K562 (cell line): ENCODE data around the gene PLAAT4. TPM values are rescaled to one million over a fixed set of nuclear protein-coding genes. Genes with fewer than 3 reads are reported as not detected.

Source experiments
- ATAC-seq: fragments of 200-7000 bp; cut with Tn5 transposase; 3 replicates; pipeline ENCODE4 v1.9.1; 2020; ENCODE audit warnings: moderate library complexity
- BruUV-seq: library from RNA; stranded (reverse); fragments of 400-500 nt; replicated peaks from 2 replicates; lab custom pipeline; 2021; lab: Mats Ljungman, UMichigan
- CTCF ChIA-PET: fragments of 300-600 bp; formaldehyde crosslinking; extraction: SDS; loops from one replicate; lab custom pipeline; 2021; ENCODE audit warnings: low intra/inter-chr PET ratio; lab: Yijun Ruan, JAX
- POLR2A ChIA-PET: fragments of 300-600, 350-650 bp; sonication (Branson Sonifier 250); formaldehyde crosslinking; extraction: SDS; loops from one replicate; lab custom pipeline; 2021; ENCODE audit warnings: antibody characterized with exemption, inconsistent platforms; lab: Yijun Ruan, JAX
- DNase-seq, 4 experiments: peaks; one replicate each; pipeline versions ENCODE4 v3.0.0 to v3.0.0-alpha.2; 2011 to 2018; ENCODE audit warnings: low spot score in 3 of 4, mixed read lengths in 3 of 4; ENCODE audit errors: extremely low read depth in 1 of 4
- FAIRE-seq: peaks from 2 replicates; lab custom pipeline; 2011; peaks lifted over from hg19 to GRCh38; lab: Jason Lieb, UNC
- H2AFZ ChIP-seq: 2 replicates; pipeline ENCODE4 v1.6.0; 2011; ENCODE audit warnings: low read depth, low read length, control low read depth, inconsistent platforms
- H3K27ac ChIP-seq: fragments of 200-600 bp; 3 replicates; pipeline ENCODE4 v1.8.0; 2011; ENCODE audit warnings: low read depth, mild to moderate bottlenecking, control low read depth, inconsistent platforms, low read length, moderate library complexity, mixed read lengths; ENCODE audit errors: extremely low read depth
- H3K27me3 ChIP-seq, 2 experiments: fragments of 300-600 bp in 1 of 2; 2 replicates in 1 of 2; 3 replicates in 1 of 2; pipeline versions ENCODE4 v1.6.0 to v1.8.0; 2011; ENCODE audit warnings: inconsistent platforms in 2 of 2, low read length in 2 of 2, mild to moderate bottlenecking in 1 of 2, mixed read lengths in 1 of 2, moderate library complexity in 1 of 2; ENCODE audit not compliant: control insufficient read depth in 2 of 2, insufficient read depth in 2 of 2
- H3K36me3 ChIP-seq: fragments of 300-600 bp; 3 replicates; pipeline ENCODE4 v1.8.0; 2011; ENCODE audit warnings: mild to moderate bottlenecking, low read length, inconsistent platforms; ENCODE audit not compliant: control insufficient read depth, insufficient read depth
- H3K4me1 ChIP-seq, 2 experiments: fragments of 200-600 bp in 1 of 2; replicated peaks in 1 of 2; 2 replicates in 1 of 2; 3 replicates in 1 of 2; pipeline versions ENCODE4 v1.5.1 to v1.8.0; 2011; ENCODE audit warnings: inconsistent platforms in 2 of 2, low read length in 2 of 2, mild to moderate bottlenecking in 1 of 2, mixed read lengths in 1 of 2, moderate library complexity in 1 of 2; ENCODE audit not compliant: control insufficient read depth in 2 of 2, insufficient read depth in 2 of 2
- H3K4me2 ChIP-seq: 2 replicates; pipeline ENCODE4 v1.6.1; 2011; ENCODE audit warnings: low read length, control low read depth, inconsistent platforms, mixed read lengths; ENCODE audit not compliant: insufficient read depth
- H3K4me3 ChIP-seq: fragments of 200-600 bp; sonication (generic), shearing (Covaris generic); 2 replicates; pipeline ENCODE4 v1.5.1; 2016; ENCODE audit warnings: control low read depth, inconsistent platforms
- H3K79me2 ChIP-seq: fragments of 200-600 bp; 3 replicates; pipeline ENCODE4 v1.8.0; 2011; ENCODE audit warnings: low read length, inconsistent platforms; ENCODE audit not compliant: control insufficient read depth, insufficient read depth
- H3K9ac ChIP-seq, 2 experiments: 2 replicates each; pipeline versions ENCODE4 v1.6.0 to v1.6.1; 2011; ENCODE audit warnings: low read depth in 2 of 2, low read length in 2 of 2, control low read depth in 1 of 2, inconsistent platforms in 1 of 2, mild to moderate bottlenecking in 1 of 2, mixed read lengths in 1 of 2; ENCODE audit not compliant: insufficient read depth in 1 of 2
- H3K9me1 ChIP-seq: one replicate; pipeline ENCODE4 v1.6.0; 2011; ENCODE audit warnings: inconsistent platforms, mild to moderate bottlenecking, low read length, moderate library complexity; ENCODE audit not compliant: control insufficient read depth, insufficient read depth
- H3K9me3 ChIP-seq: replicated peaks from 2 replicates; pipeline ENCODE4 v1.5.1; 2011; ENCODE audit warnings: low read depth, low read length, inconsistent platforms; ENCODE audit not compliant: control insufficient read depth, insufficient read depth
- H4K20me1 ChIP-seq: replicated peaks from 2 replicates; pipeline ENCODE4 v1.6.1; 2011; ENCODE audit warnings: low read length, inconsistent platforms, mixed read lengths; ENCODE audit not compliant: control insufficient read depth, insufficient read depth
- MGA ChIP-seq: fragments of 450-650 bp; IDR thresholded peaks from 2 replicates; pipeline ENCODE4 v1.6.1; 2016; ENCODE audit warnings: mild to moderate bottlenecking, moderate library complexity
- WGBS: fragments of 100-300 bp; shearing (Covaris generic); methylation state at CpG from one replicate; pipeline ENCODE4 v1.1.6; 2016; ENCODE audit warnings: low coverage, mixed read lengths; ENCODE audit not compliant: insufficient coverage; ENCODE audit errors: missing lambda C conversion rate; 5-methylcytosine and 5-hydroxymethylcytosine counted together
- in situ Hi-C: fragments of 300-500 bp; cut with MboI; formaldehyde crosslinking; loops from 4 replicates; pipeline ENCODE4 v1.15.0; 2018; ENCODE audit warnings: inconsistent platforms, mixed read lengths
- intact Hi-C: fragments of 100-400 bp; cut with micrococcal nuclease; formaldehyde crosslinking; loops from 2 replicates; pipeline ENCODE4 v1.14.2; 2022
- polyA plus RNA-seq, 8 experiments: library from polyadenylated mRNA; depleted of rRNA in 4 of 8; stranded (reverse) in 5 of 8; unstranded in 3 of 8; fragments of >200 nt; fragmentation: Nextera tagmentation in 2 of 8; fragmentation: Illumina TruSeq in 1 of 8; extraction: Ambion mirVana in 2 of 8; extraction: Trizol in 1 of 8; gene quantifications; 2 replicates each; pipeline versions ENCODE4 v1.2.1 to v1.2.3, GENCODE V29; 2011 to 2014; ENCODE audit warnings: inconsistent platforms in 1 of 8, missing spikeins in 1 of 8
- total RNA-seq, 7 experiments: library from RNA; depleted of rRNA in 6 of 7; stranded (reverse); fragments of >200 nt in 6 of 7; fragmentation: Illumina TruSeq in 2 of 7; extraction: Trizol in 2 of 7; gene quantifications; 2 replicates each; pipeline versions ENCODE4 v1.2.1 to v1.2.3, GENCODE V29; 2011 to 2021; ENCODE audit warnings: low replicate concordance in 1 of 7

Gene PLAAT4
- total and polyA plus RNA-seq, 9 of the 15 experiments (the other 6 are each of a cell fraction or from before 2014, with no cell fraction given) = 0.54 to 3.0 (median 1.3) TPM; not detected in 1

- in situ Hi-C loops (no loop called here), intact Hi-C loops (no loop called here)
- H3K4me3 ChIP-seq = no peak overlapping the region
- POLR2A ChIA-PET = no interaction called here
- no peaks in the 10 kb centered on the region for H4K20me1 ChIP-seq
- ATAC-seq (no peak), DNase-seq (no peak), FAIRE-seq (no peak)
- H3K79me2 ChIP-seq = no peaks in the 10 kb centered on the region
- no peaks in the 10 kb centered on the region for H3K9me1 ChIP-seq
- H2AFZ ChIP-seq = no peak overlapping the region
- H3K27me3 ChIP-seq = no peaks in the 10 kb centered on the region
- CTCF ChIA-PET = interaction anchor here (0.6 kb wide), 1 partner anchor 184 kb away, joined by 6 read pairs; no protein-coding TSS in a partner anchor
- H3K27ac ChIP-seq = no peak overlapping the region
- no peak overlapping the region for H3K4me2 ChIP-seq
- no peak overlapping the region for H3K9ac ChIP-seq
- peaks cover 4% of the 10 kb centered on the region; the same call in 1 of the 2 replicates for H3K9me3 ChIP-seq
- 27% methylated on average over 4 of the region's 4 CpGs for WGBS
- H3K4me1 ChIP-seq = peaks cover 13 to 30% of the 10 kb centered on the region in 2 experiments; a peak in 4 of 5 replicates
- no TSS peak for BruUV-seq
- no peaks in the 10 kb centered on the region for H3K36me3 ChIP-seq
- TF ChIP-seq MGA = no peak
Observed at GRCh38 chr11:63499874-63500273, 36.7 kb upstream of the PLAAT4 start.
